Mucosa of descending colon (tissue), 3 donors: ENCODE measurements around the gene TXNRD2. TPM values are rescaled to one million over a fixed set of nuclear protein-coding genes. Genes with fewer than 3 reads are reported as not detected.

Experiments
- ATAC-seq: fragments of 200-7000 bp; cut with Tn5 transposase; one replicate; pipeline ENCODE4 v1.9.1; 2020; ENCODE audit warnings: mild to moderate bottlenecking, moderate library complexity
- DNase-seq, 3 donors: peaks; one replicate each; pipeline ENCODE4 v3.0.0-alpha.2; 2020
- H3K36me3 ChIP-seq: fragments of 200-600 bp; one replicate; pipeline ENCODE4 v1.8.0; 2021; ENCODE audit warnings: low read depth, mild to moderate bottlenecking
- H3K4me1 ChIP-seq: fragments of 200-600 bp; one replicate; pipeline ENCODE4 v1.8.0; 2021; ENCODE audit warnings: low read depth, mild to moderate bottlenecking
- H3K4me3 ChIP-seq: fragments of 200-600 bp; one replicate; pipeline ENCODE4 v1.8.0; 2021; ENCODE audit warnings: mild to moderate bottlenecking
- H3K9me3 ChIP-seq: fragments of 200-600 bp; one replicate; pipeline ENCODE4 v1.8.0; 2021; ENCODE audit warnings: mild to moderate bottlenecking
- CTCF ChIP-seq: fragments of 200-600 bp; IDR thresholded peaks from one replicate; pipeline ENCODE4 v1.8.0; 2022; ENCODE audit warnings: antibody characterized with exemption, mild to moderate bottlenecking
- intact Hi-C, 2 donors: fragments of 100-400 bp; cut with DNase I in 1 of 2; cut with micrococcal nuclease in 1 of 2; formaldehyde crosslinking; loops; one replicate each; pipeline versions ENCODE4 v1.11.0 to v1.11.1; 2022; cut with DNase I, micrococcal nuclease
- total RNA-seq, 3 donors: library from RNA; stranded (reverse); fragmentation: NEBNext Ultra II Directional in 2 of 3; extraction: Animal tissue kit (Norgen Biotek cat#: 25700) in 2 of 3; gene quantifications; one replicate each; pipeline versions ENCODE4 v1.2.1 to v1.2.4, GENCODE V29; 2021 to 2023
- donor health status: DM: no; HTN: no; CAD: no; lungs with moderate emphysema.
- donor health status: DM: no; HTN: no; CAD: no.
- donor health status: DM: no; HTN: yes; CAD: no.

The TXNRD2 gene
- total RNA-seq, 3 donors from 2014 or later, result 20.9 to 23.6 (median 22.6) TPM

DNA sequence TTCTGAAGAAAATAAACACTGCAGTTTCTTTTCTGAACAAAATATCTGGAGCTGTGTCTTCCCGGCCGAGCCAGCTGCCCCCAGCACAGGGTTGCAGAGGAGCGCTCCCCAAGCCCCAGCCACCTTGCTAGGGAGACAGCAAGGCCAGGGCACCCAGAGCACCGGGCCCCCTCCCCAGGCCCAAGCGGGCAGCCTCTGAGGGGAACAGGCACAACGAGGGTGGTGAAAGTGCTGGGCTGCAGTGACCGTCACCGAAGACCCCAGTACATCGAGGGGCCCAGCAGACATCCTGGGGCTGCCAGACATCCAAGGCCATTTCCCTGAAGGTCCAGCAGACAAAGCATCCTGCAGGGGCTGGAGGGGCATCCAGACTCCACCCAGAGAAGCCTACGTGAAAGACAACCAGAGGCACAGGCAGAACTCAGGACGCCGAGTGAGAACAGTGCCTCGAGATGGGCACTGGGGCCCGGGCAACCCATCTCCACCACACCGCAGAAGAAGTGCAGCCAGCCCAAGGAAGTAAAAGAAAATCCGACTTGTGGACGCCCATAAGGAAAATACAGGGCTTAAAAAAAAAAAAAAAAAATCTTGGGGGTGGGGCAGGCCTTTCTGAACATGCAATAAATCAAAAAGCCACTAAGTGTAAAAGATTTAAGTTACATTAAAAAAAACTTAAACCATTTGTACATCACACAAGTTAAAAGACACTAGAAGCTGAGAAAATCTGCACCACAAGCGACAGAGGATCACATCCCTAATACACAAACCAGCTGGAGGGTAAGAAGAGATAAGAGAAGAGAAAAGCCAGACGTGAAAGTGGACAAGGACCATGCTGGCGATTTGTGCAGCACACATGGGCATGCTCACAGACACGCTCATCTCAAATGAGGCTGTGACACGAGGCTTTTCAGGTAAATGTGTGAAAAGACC lies 36.0 kb downstream of the TXNRD2 start:
- Histone ChIP-seq H3K36me3 (no peaks in the 10 kb centered on the region), H3K9me3 (no peaks in the 10 kb centered on the region), H3K4me1 (peaks cover 4% of the 10 kb centered on the region), H3K4me3 (no peak overlapping the region)
- no peak for DNase-seq
- TF ChIP-seq CTCF, result no peak
- intact Hi-C loops, result loop anchor here in 1 of 2 donors (2.0 kb wide), 1 partner anchor 175 kb away; no protein-coding TSS in a partner anchor
- no peak for ATAC-seq

DNA sequence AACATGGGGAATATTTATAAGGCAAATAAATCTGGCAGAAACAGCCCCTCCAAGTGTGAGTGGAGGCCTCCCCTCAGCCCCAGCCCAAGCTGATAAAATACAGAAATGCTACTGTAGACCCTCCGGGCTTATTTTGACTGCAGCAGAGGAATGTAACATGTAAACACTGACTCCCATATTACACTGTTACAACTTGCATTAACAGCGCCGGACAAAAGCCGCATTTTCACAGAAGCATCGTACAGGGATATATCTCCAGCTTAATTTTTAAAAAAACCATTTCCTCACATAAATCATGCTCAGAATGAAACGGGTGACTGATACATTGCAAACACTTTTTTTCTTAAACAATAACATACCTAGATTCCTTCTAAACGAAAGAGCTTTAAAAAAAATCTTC lies 36.7 kb downstream of the TXNRD2 start:
- no peak overlapping the region for H3K4me3 ChIP-seq
- ATAC-seq, result no peak
- no peaks in the 10 kb centered on the region for H3K36me3 ChIP-seq
- no peaks in the 10 kb centered on the region for H3K9me3 ChIP-seq
- no peak for TF ChIP-seq CTCF
- peaks cover 4% of the 10 kb centered on the region for H3K4me1 ChIP-seq
- intact Hi-C loops, result loop anchor here in 1 of 2 donors (2.0 kb wide), 1 partner anchor 174 kb away; no protein-coding TSS in a partner anchor
- DNase-seq, result no peak

DNA sequence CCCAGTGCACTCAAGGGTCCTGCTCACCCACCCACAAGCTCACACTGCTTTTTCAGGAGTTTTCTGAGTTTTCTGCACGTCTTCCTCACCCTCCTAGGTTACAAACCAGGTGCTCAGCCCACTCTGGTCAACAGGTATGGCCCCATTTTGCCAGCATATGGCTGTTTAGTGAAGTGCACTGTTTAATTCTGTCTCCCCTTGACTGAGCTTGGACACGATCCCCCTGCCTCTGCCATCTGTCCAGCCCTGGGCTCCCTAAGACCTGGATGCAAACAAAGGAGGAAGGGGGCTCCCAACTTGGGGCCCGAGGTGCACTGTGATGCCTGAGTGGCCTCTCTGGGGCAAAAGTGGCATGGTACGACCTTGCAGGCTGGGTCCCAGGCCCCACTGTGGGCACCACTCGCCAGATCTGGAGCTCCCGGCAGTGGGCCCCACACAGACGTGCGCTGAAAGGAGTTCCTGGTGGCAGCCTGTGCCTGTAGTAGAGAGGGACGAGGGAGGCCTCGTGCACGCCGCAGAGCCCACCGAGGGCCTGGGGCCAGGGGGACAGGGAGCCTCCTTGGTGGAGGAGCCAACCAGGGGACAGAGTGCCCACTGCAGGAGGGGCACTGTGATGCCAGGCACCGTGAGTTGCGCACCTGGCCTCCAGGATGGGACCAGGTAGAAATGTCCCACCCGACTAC lies 37.3 kb downstream of the TXNRD2 start:
- no peak for ATAC-seq
- H3K4me1 ChIP-seq, result peaks cover 4% of the 10 kb centered on the region
- TF ChIP-seq CTCF, result no peak
- intact Hi-C loops, result loop anchor here in 1 of 2 donors (2.0 kb wide), 1 partner anchor 174 kb away; no protein-coding TSS in a partner anchor
- no peak for DNase-seq
- no peak overlapping the region for H3K4me3 ChIP-seq
- no peaks in the 10 kb centered on the region for H3K9me3 ChIP-seq
- H3K36me3 ChIP-seq, result no peaks in the 10 kb centered on the region

- Histone ChIP-seq H3K4me1 (peaks cover 4% of the 10 kb centered on the region), H3K36me3 (no peaks in the 10 kb centered on the region)
- no peak for TF ChIP-seq CTCF
These were observed 38.1 kb downstream of the TXNRD2 start for GRCh38 chr22:19903513-19903912.

GRCh38 chr22:19903031-19903430 lies 38.6 kb downstream of the TXNRD2 start:
- no peak for ATAC-seq
- Histone ChIP-seq H3K4me1 (peaks cover 4% of the 10 kb centered on the region), H3K4me3 (no peak overlapping the region), H3K36me3 (no peaks in the 10 kb centered on the region), H3K9me3 (no peaks in the 10 kb centered on the region)
- no peak for DNase-seq
- TF ChIP-seq CTCF, result no peak
- intact Hi-C loops, result no loop called here

More at GRCh38 chr22:19903513-19903912, 38.1 kb downstream of the TXNRD2 start:
- Histone ChIP-seq H3K4me3 (no peak overlapping the region), H3K9me3 (no peaks in the 10 kb centered on the region)
- ATAC-seq (no peak), DNase-seq (no peak)
- intact Hi-C loops, result no loop called here
